HAP-1 (cell line): ENCODE measurements around the gene PACRG.

Source experiments
- DNase-seq, 2 experiments: peaks; one replicate each; pipeline ENCODE4 v3.0.0-alpha.2; 2016 to 2020; ENCODE audit warnings: low spot score in 2 of 2
- H3K27me3 ChIP-seq: fragments of 250-450 bp; sonication (Bioruptor Pico); 2 replicates; pipeline ENCODE4 v1.5.1; 2020; ENCODE audit warnings: low read depth, mild to moderate bottlenecking, moderate library complexity
- H3K36me3 ChIP-seq: fragments of 250-450 bp; sonication (Bioruptor Pico); replicated peaks from 2 replicates; pipeline ENCODE4 v1.5.1; 2020; ENCODE audit warnings: mild to moderate bottlenecking
- H3K4me1 ChIP-seq: fragments of 250-450 bp; sonication (Bioruptor Pico); 2 replicates; pipeline ENCODE4 v1.5.1; 2020; ENCODE audit warnings: mild to moderate bottlenecking
- H3K4me3 ChIP-seq: fragments of 250-450 bp; sonication (Bioruptor Pico); 2 replicates; pipeline ENCODE4 v1.5.1; 2020; ENCODE audit warnings: mild to moderate bottlenecking, moderate library complexity
- H3K9me3 ChIP-seq: fragments of 250-450 bp; sonication (Bioruptor Pico); 2 replicates; pipeline ENCODE4 v1.5.1; 2020; ENCODE audit warnings: mild to moderate bottlenecking, moderate library complexity
- in situ Hi-C: fragments of 300-500 bp; cut with MboI; formaldehyde crosslinking; loops from 3 replicates; pipeline ENCODE4 v1.14.3; 2020; ENCODE audit warnings: low sequenced_read_pairs, inconsistent platforms, mixed read lengths

PACRG gene

DNA sequence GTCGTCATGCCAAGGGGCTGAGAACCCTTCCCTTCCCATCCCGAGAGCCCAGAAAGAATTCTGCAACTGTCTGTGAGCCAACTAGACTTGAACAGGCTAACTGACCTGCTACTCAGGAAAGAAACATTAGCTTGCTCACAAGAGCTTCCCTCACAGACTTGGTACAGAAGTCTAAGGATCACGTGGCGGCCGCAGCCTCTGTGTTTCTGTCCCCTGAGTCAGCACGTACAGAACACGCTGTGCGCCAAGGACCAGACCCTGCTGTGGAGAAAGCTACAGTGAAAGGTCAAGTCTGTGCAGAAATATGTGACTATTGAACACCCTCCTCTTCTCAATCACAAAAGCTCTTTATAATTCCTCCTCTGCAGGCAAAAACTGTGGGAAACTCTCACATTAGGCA lies 535.4 kb downstream of the PACRG start:
- no peak for DNase-seq
- Histone ChIP-seq H3K36me3 (no peaks in the 10 kb centered on the region), H3K9me3 (no peaks in the 10 kb centered on the region), H3K4me3 (no peak overlapping the region), H3K4me1 (peaks cover 22% of the 10 kb centered on the region), H3K27me3 (no peaks in the 10 kb centered on the region)
- in situ Hi-C loops, result no loop called here

DNA sequence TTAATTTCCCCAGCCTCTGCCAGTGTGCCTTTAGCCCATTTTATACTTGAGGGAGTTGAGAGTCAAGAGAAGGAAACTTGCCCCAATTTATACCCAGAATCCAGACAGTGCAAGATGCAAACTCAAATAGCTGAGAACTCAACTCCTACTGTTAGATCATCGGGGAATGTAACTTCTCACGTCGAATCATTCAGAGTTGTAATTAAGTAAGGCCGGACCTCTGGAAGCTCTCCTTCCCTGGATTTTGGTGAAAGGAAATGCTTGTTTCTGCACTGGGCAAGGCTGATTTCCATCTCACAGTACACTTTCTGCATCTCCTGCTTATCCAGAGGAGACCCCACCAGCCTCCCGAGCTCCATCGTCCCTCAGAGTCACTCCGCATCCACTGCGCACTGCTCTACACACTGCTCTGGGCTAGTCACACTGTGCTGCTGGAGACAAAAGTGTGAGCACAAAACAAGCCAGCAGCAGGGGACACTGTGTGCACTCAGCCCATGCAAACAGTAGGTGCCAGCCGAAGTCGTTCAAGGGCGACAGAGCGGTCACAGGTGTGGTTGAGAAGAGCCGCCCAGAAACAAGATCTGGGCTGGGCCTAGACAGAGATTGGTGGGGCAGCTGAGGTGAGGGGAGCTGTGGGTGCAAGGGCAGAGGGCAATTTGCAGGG lies 536.4 kb downstream of the PACRG start:
- H3K27me3 ChIP-seq, result no peaks in the 10 kb centered on the region
- in situ Hi-C loops, result no loop called here

DNA sequence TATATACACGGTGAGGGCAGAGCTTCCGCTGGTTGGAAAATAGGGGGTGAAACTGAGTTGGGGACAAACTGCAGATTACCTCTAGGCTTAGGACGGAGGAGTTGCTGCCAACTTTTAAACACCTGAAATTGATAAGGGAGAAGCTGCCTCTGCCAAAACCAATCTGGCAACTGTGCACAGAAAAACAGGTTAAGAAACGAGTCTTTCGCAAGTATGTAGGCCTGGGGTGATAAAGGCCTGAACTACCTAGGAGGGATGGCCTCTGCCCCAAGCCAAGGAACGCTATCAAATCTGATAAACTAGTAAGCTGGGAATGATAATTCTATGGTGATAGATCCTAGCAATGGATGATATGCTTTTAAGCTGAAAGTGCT lies 536.9 kb downstream of the PACRG start:
- in situ Hi-C loops, result no loop called here
- H3K9me3 ChIP-seq, result no peaks in the 10 kb centered on the region; the same call in 1 of the 2 replicates
- no peak for DNase-seq
- peaks cover 17% of the 10 kb centered on the region for H3K4me1 ChIP-seq
- no peaks in the 10 kb centered on the region for H3K36me3 ChIP-seq
- H3K27me3 ChIP-seq, result no peaks in the 10 kb centered on the region
- H3K4me3 ChIP-seq, result no peak overlapping the region

More for the DNA sequence above, 536.4 kb downstream of the PACRG start:
- Histone ChIP-seq H3K36me3 (no peaks in the 10 kb centered on the region), H3K4me3 (no peak overlapping the region), H3K4me1 (peaks cover 22% of the 10 kb centered on the region), H3K9me3 (no peaks in the 10 kb centered on the region; the same call in 1 of the 2 replicates)
- DNase-seq, result no peak

DNA sequence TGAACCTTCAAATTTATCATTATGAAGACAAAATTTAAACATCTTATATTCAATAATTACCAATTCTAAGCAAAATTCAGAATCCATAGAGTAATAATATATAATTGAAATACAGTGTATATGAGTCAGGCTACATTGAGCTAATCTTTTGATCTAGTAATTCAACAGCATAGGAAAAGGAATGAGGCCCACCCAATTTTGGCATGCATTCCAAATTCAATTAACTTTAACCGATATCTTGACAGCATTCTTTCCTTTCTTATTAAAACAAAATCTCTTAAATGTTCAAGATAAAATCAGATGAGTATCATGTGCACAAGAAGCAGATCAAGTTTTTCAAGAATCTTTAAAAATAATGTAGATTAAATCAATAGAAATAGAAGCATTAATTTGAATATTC lies 553.9 kb downstream of the PACRG start:
- Histone ChIP-seq H3K4me3 (no peak overlapping the region), H3K36me3 (no peaks in the 10 kb centered on the region), H3K4me1 (peaks cover 9% of the 10 kb centered on the region), H3K27me3 (no peaks in the 10 kb centered on the region), H3K9me3 (no peaks in the 10 kb centered on the region)
- peak in 1 of 2 experiments; percentile 33 for DNase-seq
- in situ Hi-C loops, result no loop called here

GRCh38 chr6:163282672-163283071 lies 554.9 kb downstream of the PACRG start:
- no peaks in the 10 kb centered on the region for H3K36me3 ChIP-seq
- in situ Hi-C loops, result no loop called here
- H3K4me1 ChIP-seq, result peaks cover 9% of the 10 kb centered on the region
- no peaks in the 10 kb centered on the region for H3K27me3 ChIP-seq
- no peaks in the 10 kb centered on the region for H3K9me3 ChIP-seq
- no peak for DNase-seq
- no peak overlapping the region for H3K4me3 ChIP-seq

DNA sequence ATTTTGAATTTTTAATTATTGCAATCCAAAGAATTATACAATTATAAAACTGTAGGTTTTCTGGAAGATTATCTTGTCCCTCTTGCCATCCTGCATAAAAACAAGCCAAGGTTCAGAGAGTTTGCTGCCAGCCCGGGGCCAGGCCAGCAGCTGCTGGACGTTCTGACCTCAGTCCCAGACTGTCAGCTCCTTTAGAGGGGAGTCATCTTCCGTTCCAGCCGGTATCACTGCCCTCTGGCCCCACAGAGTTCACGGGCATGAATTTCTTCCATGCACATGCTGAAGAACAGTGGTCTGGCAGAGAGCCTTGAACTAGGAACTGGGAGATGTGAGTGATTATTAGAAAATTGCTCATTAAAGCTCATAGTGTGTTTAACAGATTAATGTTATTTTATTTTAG lies 556.4 kb downstream of the PACRG start:
- DNase-seq, result no peak
- H3K4me3 ChIP-seq, result no peak overlapping the region

DNA sequence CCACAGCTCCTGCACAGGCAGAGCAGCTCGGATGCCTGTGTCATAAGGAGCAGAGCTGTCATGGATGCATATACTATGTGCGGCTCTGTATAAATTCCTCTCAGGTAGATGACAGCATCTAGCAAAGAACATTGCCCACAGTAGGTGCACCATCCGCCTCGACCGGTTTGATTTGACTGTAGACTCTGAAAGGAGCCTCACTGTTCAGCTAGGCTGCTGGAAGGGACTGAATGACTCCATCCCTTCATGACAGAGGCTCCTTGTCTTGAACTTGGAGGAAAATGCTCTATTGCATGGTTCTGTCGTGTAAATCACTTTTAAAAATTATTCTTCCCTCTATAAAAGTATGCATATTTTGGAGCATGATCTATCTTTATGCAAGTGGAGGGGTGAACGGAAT lies 557.9 kb downstream of the PACRG start:
- Histone ChIP-seq H3K4me3 (no peak overlapping the region), H3K4me1 (peaks cover 9% of the 10 kb centered on the region), H3K9me3 (no peaks in the 10 kb centered on the region), H3K36me3 (no peaks in the 10 kb centered on the region), H3K27me3 (no peaks in the 10 kb centered on the region)
- DNase-seq, result no peak
- in situ Hi-C loops, result no loop called here

More for the DNA sequence above, 556.4 kb downstream of the PACRG start:
- Histone ChIP-seq H3K9me3 (no peaks in the 10 kb centered on the region), H3K4me1 (peaks cover 9% of the 10 kb centered on the region), H3K36me3 (no peaks in the 10 kb centered on the region), H3K27me3 (no peaks in the 10 kb centered on the region)
- in situ Hi-C loops, result no loop called here

DNA sequence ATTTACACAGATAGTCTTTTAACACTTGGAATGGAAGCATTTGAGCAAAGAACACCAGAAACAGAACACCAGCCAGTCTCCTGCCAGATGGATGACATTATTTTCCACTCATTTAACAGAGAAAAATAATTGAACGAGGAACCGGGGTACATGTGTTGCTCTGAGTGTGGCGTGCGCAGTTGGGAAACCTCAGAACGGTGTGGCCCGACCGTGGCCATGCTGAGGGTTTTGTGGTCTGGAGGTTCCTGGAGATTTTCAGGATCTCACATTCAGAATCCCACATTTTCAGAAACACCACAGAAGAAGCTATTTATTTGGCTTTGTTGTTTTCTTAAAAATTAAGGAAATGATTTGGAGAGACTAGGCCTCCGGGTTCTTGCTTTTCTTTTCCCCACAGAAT lies 559.9 kb downstream of the PACRG start:
- DNase-seq, result no peak
- Histone ChIP-seq H3K9me3 (no peaks in the 10 kb centered on the region), H3K4me1 (no peaks in the 10 kb centered on the region), H3K4me3 (no peak overlapping the region), H3K36me3 (no peaks in the 10 kb centered on the region), H3K27me3 (no peaks in the 10 kb centered on the region)
- in situ Hi-C loops, result no loop called here

- no peak overlapping the region for H3K4me3 ChIP-seq
- H3K36me3 ChIP-seq, result no peaks in the 10 kb centered on the region
- no peaks in the 10 kb centered on the region for H3K9me3 ChIP-seq
- no peak for DNase-seq
- no peaks in the 10 kb centered on the region for H3K27me3 ChIP-seq
- H3K4me1 ChIP-seq, result no peaks in the 10 kb centered on the region
- in situ Hi-C loops, result no loop called here
Measured at GRCh38 chr6:163288066-163288465, 560.3 kb downstream of the PACRG start.

GRCh38 chr6:163288915-163289314 lies 561.1 kb downstream of the PACRG start:
- Histone ChIP-seq H3K36me3 (no peaks in the 10 kb centered on the region), H3K4me3 (no peak overlapping the region), H3K27me3 (no peaks in the 10 kb centered on the region), H3K9me3 (no peaks in the 10 kb centered on the region), H3K4me1 (no peaks in the 10 kb centered on the region)
- in situ Hi-C loops, result no loop called here
- no peak for DNase-seq

DNA sequence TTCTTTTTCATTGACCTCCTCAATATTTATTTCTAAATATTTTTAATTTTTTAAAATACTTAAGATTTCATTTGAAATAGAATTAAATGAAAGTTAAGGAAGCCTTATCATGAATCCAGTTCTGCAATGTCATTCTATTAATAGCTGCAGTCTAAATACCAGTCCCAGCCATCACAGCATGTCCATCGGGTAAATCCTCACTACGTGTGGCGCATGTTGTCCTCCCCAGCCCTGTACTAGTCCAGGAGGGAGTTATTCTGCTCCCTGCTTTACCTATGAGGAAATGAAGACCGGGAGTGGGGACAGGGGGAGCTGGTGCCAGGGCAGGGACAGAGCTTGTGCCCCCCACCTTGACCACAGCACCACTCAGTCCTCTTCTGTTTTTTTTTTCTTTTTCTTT lies 561.7 kb downstream of the PACRG start:
- no peaks in the 10 kb centered on the region for H3K4me1 ChIP-seq
- in situ Hi-C loops, result no loop called here
- DNase-seq, result no peak
- no peak overlapping the region for H3K4me3 ChIP-seq
- no peaks in the 10 kb centered on the region for H3K36me3 ChIP-seq
- no peaks in the 10 kb centered on the region for H3K9me3 ChIP-seq
- no peaks in the 10 kb centered on the region for H3K27me3 ChIP-seq

DNA sequence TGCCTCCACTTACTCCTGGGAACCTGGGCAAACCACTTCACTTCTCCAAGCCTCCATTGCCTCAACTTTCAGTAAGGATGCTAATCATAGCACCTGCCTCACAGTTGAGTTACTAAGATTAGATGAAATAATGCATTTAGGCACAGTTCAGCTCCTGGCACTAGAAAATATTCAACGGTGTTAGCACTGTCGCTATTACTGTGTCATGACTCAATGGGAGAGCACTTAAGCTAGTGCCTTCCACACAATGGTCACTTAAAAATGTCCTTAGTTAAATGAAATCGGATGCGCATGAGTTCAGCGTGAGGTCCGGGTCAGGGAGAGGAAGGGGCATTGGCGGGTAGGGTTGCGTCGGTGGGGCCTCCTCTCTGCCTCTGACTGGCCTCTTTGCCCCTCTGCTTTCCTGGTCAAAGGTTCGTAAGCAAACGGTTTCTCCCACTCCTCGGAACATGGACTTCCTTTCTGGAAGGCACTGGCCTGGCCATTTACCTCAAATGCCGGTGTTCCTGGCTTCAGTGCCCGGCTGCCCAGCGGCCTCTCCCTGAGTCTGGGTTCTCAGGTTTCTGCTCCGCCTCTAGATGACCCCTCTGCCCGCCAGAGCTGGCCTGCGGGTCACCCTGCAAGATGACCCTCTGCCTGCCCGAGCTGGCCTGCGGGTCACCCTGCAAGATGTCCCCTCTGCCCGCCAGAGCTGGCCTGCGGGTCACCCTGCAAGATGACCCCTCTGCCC lies 562.9 kb downstream of the PACRG start:
- in situ Hi-C loops, result no loop called here
- no peaks in the 10 kb centered on the region for H3K4me1 ChIP-seq
- no peak for DNase-seq
- H3K27me3 ChIP-seq, result no peaks in the 10 kb centered on the region
- no peaks in the 10 kb centered on the region for H3K9me3 ChIP-seq
- no peak overlapping the region for H3K4me3 ChIP-seq
- no peaks in the 10 kb centered on the region for H3K36me3 ChIP-seq

DNA sequence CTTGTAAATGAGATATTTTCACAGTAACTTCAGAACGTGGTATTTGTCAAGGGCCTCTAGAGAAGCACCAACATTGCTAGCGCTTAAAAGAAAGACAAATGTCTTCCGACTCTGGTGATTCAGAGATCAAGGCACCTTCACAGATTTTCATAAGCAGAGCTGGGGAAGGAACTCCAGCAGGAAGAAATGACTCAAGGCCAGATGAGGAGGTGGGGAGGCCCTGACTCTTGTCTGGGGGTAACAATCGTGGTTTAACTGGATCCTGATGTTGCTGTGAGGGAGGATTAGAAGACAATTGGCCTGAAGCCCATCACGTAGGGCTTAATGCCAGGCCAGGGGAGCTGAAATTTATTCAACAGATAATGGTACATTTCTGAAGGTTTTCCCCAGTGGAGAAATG lies 563.8 kb downstream of the PACRG start:
- DNase-seq, result no peak
- in situ Hi-C loops, result no loop called here
- Histone ChIP-seq H3K27me3 (no peaks in the 10 kb centered on the region), H3K4me1 (no peaks in the 10 kb centered on the region), H3K4me3 (no peak overlapping the region), H3K9me3 (no peaks in the 10 kb centered on the region), H3K36me3 (no peaks in the 10 kb centered on the region)

DNA sequence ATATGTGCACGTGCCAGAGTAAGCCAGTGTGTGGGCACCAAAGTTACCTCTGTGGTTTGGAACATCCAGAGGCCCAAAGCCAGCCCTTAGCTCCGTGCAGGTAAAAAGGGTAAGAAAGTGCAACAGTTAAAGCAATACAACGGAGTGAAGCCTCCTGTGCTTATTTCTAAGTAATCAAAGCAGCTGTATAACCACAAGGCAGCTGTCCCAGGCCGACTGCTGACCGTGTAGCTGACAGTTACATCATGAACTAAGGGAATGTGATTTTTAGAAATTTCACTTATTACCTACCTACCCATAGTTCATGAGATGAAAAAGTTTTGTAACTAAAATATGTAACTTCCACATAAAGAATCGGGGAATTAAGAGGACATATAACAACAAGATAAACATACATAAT lies 565.5 kb downstream of the PACRG start:
- H3K4me3 ChIP-seq, result no peak overlapping the region
- in situ Hi-C loops, result no loop called here
- no peaks in the 10 kb centered on the region for H3K27me3 ChIP-seq
- H3K4me1 ChIP-seq, result no peaks in the 10 kb centered on the region
- no peaks in the 10 kb centered on the region for H3K36me3 ChIP-seq
- no peaks in the 10 kb centered on the region for H3K9me3 ChIP-seq
- DNase-seq, result no peak
